ENCODE data around the gene ADD3. TPM values are rescaled to one million over a fixed set of nuclear protein-coding genes. Genes with fewer than 3 reads are reported as not detected.

ADD3 gene
- total RNA-seq, 1 donor from 2014 or later: 57.4 TPM

DNA sequence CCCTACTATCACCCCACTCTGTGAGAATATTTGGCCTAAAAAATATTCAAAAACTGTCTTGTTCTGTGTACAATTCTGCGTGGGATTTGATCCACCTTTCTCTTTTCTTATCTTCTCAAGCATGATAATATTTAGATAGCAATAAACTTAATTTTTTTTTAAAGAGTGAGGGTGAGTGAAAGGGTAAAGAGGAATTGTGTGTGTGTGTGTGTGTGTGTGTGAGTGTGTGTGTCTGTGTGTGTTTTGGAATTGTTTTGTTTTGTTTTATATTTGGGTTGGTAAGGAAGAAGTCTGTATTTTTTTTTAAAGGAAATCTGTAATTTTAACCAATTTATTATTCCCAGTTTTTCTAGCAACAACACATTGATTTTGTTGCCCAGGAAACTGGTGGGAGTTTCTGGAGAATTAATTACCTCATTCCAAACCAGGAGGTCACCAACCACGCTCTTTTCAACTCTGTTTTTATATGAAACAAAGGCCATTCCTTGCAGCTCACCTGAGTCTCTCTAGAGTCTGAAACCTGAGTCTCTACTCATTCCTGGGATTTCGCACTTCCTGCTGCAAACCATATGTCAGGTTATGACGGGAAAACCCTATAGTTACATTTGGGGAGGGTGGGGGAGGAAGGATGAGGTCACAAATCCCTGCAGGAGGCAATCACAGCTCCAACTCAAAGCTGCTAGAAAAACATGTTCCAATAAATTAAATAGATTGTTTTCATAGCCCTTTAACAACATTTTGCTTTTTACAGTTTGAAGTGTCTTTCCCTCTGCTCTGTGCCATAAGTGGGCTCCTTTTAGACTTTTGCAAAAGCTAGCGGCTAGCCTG lies 46.4 kb upstream of the ADD3 start:
- TF ChIP-seq, protein P1, sequence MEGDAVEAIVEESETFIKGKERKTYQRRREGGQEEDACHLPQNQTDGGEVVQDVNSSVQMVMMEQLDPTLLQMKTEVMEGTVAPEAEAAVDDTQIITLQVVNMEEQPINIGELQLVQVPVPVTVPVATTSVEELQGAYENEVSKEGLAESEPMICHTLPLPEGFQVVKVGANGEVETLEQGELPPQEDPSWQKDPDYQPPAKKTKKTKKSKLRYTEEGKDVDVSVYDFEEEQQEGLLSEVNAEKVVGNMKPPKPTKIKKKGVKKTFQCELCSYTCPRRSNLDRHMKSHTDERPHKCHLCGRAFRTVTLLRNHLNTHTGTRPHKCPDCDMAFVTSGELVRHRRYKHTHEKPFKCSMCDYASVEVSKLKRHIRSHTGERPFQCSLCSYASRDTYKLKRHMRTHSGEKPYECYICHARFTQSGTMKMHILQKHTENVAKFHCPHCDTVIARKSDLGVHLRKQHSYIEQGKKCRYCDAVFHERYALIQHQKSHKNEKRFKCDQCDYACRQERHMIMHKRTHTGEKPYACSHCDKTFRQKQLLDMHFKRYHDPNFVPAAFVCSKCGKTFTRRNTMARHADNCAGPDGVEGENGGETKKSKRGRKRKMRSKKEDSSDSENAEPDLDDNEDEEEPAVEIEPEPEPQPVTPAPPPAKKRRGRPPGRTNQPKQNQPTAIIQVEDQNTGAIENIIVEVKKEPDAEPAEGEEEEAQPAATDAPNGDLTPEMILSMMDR (IDR thresholded peaks at IDR 0.05): no peak
- H3K4me3 ChIP-seq: no peak overlapping the region
- no peaks in the 10 kb centered on the region for H3K36me3 ChIP-seq
- ATAC-seq (no peak), DNase-seq (no peak)
- H3K9me3 ChIP-seq: no peaks in the 10 kb centered on the region
- intact Hi-C loops (cut with DNase I): no loop called here
- no peak overlapping the region for H3K27ac ChIP-seq
- peaks cover 6% of the 10 kb centered on the region for H3K4me1 ChIP-seq
- H3K27me3 ChIP-seq: no peaks in the 10 kb centered on the region

DNA sequence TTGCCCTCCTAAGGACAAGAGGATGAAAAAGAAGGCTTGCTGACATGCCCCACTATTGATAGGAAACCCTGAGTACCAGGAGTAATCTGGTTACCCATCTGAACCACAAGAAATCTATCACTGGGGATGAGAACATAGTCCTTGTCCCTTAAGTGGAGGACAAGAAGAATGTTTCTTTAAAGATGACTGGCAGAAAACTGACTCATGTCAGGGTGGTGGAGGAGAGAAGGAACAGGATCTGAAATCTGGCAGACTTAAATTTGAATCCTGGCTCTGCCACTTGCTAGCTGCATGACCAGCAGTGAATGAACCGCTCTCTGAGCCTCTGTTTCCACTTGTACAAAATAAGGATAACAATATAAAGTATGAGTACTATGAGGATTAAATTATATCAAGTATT lies 45.5 kb upstream of the ADD3 start:
- no peak overlapping the region for H3K4me3 ChIP-seq
- DNase-seq: no peak
- no peak for ATAC-seq
- peaks cover 12% of the 10 kb centered on the region for H3K4me1 ChIP-seq
- intact Hi-C loops (cut with DNase I): no loop called here
- no peak overlapping the region for H3K27ac ChIP-seq
- no peaks in the 10 kb centered on the region for H3K36me3 ChIP-seq
- H3K9me3 ChIP-seq: no peaks in the 10 kb centered on the region
- H3K27me3 ChIP-seq: no peaks in the 10 kb centered on the region
- TF ChIP-seq, protein P1 (IDR thresholded peaks at IDR 0.05): no peak

DNA sequence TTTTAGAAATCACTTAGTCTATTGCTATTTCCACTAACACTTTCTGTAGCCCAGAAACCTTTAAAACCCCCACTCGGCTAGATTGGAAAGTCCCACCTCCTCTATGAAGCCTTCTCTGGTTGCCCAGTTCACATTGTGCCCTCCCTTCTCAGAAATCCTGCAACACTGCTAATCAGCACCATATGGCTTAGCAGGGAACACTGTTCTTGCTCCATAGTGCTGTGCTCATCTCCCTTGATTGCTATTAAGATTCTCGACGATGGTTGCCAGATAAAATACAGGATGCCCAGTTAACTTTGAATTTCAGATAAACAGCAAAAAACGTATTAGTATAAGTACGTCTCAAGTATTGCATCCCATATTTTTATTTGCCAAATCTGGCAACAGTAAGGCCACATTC lies 44.3 kb upstream of the ADD3 start:
- H3K27ac ChIP-seq: no peak overlapping the region
- TF ChIP-seq, protein P1 (IDR thresholded peaks at IDR 0.05): no peak
- no peak for ATAC-seq

DNA sequence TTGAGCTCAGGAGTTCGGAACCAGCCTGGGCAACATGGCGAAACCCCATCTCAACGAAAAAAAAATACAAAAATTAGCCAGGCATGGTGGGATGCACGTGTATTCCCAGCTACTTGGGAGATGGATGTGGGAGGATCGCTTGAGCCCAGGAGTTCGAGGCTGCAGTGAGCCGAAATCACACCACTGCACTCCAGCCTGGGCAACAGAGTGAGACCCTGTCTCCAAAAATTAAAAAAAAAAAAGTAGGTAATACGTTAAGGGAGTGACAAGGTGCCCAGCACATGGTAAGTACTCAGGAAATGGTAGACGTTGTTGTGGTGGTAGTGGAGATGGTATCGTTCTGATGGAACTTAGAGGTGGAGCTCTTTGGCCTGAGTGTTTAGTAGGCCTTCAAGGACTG lies 43.5 kb upstream of the ADD3 start:
- Histone ChIP-seq H3K27me3 (no peaks in the 10 kb centered on the region), H3K27ac (no peak overlapping the region), H3K9me3 (no peaks in the 10 kb centered on the region), H3K4me1 (peaks cover 20% of the 10 kb centered on the region), H3K36me3 (no peaks in the 10 kb centered on the region), H3K4me3 (no peak overlapping the region)
- ATAC-seq (no peak), DNase-seq (no peak)
- TF ChIP-seq, protein P1 (IDR thresholded peaks at IDR 0.05): no peak
- intact Hi-C loops (cut with DNase I): no loop called here

More for the DNA sequence above, 44.3 kb upstream of the ADD3 start:
- no peak for DNase-seq
- Histone ChIP-seq H3K36me3 (no peaks in the 10 kb centered on the region), H3K4me1 (peaks cover 20% of the 10 kb centered on the region), H3K27me3 (no peaks in the 10 kb centered on the region), H3K4me3 (no peak overlapping the region), H3K9me3 (no peaks in the 10 kb centered on the region)
- intact Hi-C loops (cut with DNase I): no loop called here

DNA sequence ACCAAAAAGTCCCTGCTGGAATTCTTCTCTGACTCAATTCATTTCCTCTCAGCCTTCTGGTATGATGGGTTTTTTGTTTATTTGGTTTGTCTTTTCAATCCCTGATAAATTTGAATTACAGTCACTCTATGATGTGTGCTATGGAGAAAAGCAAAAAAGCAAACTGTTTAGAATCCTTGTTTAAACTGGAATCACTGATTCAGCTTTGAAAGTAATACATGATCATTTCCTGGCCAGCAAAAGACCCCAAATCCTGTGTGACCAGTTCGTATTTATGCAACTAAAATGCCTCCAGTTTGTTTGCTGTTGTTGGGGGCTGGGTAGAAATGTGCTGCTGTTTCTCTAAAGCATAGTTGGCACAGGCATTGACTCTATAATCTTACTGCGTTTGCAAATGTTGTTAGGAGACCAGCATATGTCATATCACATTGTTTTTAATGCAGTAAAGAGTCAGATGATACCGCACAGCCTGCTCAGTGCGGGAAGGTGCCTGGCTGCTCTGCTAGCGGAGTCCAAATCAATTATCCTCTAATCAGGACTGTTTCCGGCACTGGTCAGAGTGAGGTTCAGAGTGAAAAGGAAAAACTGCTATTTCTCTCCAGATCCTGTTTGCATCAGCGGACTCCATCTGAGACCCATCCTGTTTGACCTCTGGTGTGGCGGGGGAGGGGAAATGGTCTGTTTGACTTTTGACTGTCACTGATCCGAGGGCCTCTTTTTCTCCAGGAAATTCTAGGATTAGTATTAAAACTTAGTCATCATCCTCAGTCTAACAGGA lies 40.6 kb upstream of the ADD3 start:
- Histone ChIP-seq H3K27ac (no peak overlapping the region), H3K4me1 (peaks cover 20% of the 10 kb centered on the region), H3K36me3 (no peaks in the 10 kb centered on the region), H3K27me3 (no peaks in the 10 kb centered on the region), H3K4me3 (no peak overlapping the region), H3K9me3 (no peaks in the 10 kb centered on the region)
- intact Hi-C loops (cut with DNase I): no loop called here
- DNase-seq: no peak
- ATAC-seq: no peak
- TF ChIP-seq, protein P1 (IDR thresholded peaks at IDR 0.05): no peak
